A549 (cell line): Measurements from ENCODE around the gene MOV10. TPM values are rescaled to one million over a fixed set of nuclear protein-coding genes. Genes with fewer than 3 reads are reported as not detected.
"Not testable (repeated sequence)": the region's sequence is repeated elsewhere in the genome, so short reads cannot be mapped to it uniquely, and the experiment has no call there.

Experiments used
- ATAC-seq, 2 experiments: fragments of 200-7000 bp in 1 of 2; fragments of >200 bp in 1 of 2; cut with Nextera tagmentation in 1 of 2; cut with Tn5 transposase in 1 of 2; 3 replicates each; pipeline versions ENCODE4 v1.8.0 to v1.9.1; 2018 to 2020; ENCODE audit warnings: mild to moderate bottlenecking in 1 of 2, moderate library complexity in 1 of 2
- CTCF ChIA-PET: fragments of 300-600 bp; sonication (Branson Sonifier 250); formaldehyde crosslinking; extraction: SDS; loops from one replicate; lab custom pipeline; 2021; ENCODE audit warnings: antibody characterized with exemption, inconsistent platforms; lab: Yijun Ruan, JAX
- POLR2A ChIA-PET: fragments of 350-600 bp; formaldehyde crosslinking; extraction: SDS; loops from one replicate; lab custom pipeline; 2021; ENCODE audit warnings: antibody characterized with exemption, inconsistent platforms; lab: Yijun Ruan, JAX
- DNase-seq, 2 experiments: peaks; one replicate each; pipeline versions ENCODE4 v3.0.0 to v3.0.0-alpha.2; 2011 to 2016; ENCODE audit warnings: low read depth in 1 of 2, low spot score in 1 of 2
- FAIRE-seq: peaks from 2 replicates; lab custom pipeline; 2011; peaks lifted over from hg19 to GRCh38; lab: Jason Lieb, UNC
- H3K27ac ChIP-seq, 2 experiments: fragments of >200 bp; sonication (Bioruptor Twin); formaldehyde crosslinking; 3 replicates each; pipeline ENCODE4 v1.5.1; 2016 to 2017
- H3K4me1 ChIP-seq: fragments of >200 bp; sonication (Bioruptor Twin); formaldehyde crosslinking; 3 replicates; pipeline ENCODE4 v1.6.1; 2016
- H3K4me2 ChIP-seq: fragments of >200 bp; sonication (Bioruptor Twin); formaldehyde crosslinking; 3 replicates; pipeline ENCODE4 v1.6.1; 2016
- H3K4me3 ChIP-seq: fragments of >200 bp; sonication (Bioruptor Twin); formaldehyde crosslinking; 3 replicates; pipeline ENCODE4 v1.5.1; 2016
- H3K9me3 ChIP-seq: fragments of >200 bp; sonication (Bioruptor Twin); formaldehyde crosslinking; 3 replicates; pipeline ENCODE4 v1.6.1; 2016
- BHLHE40 ChIP-seq: IDR thresholded peaks from 2 replicates; pipeline ENCODE4 v1.6.1; 2012; ENCODE audit warnings: low read depth, low read length, inconsistent platforms
- CHD4 ChIP-seq: fragments of 200-600 bp; sonication (generic); IDR thresholded peaks from 2 replicates; pipeline ENCODE4 v1.6.1; 2016; ENCODE audit warnings: antibody characterized with exemption, mild to moderate bottlenecking, borderline replicate concordance
- EP300 ChIP-seq, 2 experiments: fragments of >200 bp; sonication (Bioruptor Twin); formaldehyde crosslinking; IDR thresholded peaks; 2 replicates in 1 of 2; 3 replicates in 1 of 2; pipeline ENCODE4 v1.6.1; 2016 to 2017
- FOSL2 ChIP-seq, 2 experiments: fragments of 450-650 bp in 1 of 2; fragments of >200 bp in 1 of 2; sonication (Bioruptor Twin) in 1 of 2; formaldehyde crosslinking; IDR thresholded peaks; 2 replicates each; pipeline versions ENCODE4 v1.5.0 to v1.6.1; 2016 to 2020; ENCODE audit warnings: mild to moderate bottlenecking in 1 of 2, moderate library complexity in 1 of 2
- FOXS1 ChIP-seq: fragments of 250-450 bp; sonication (Bioruptor Pico); IDR thresholded peaks from 2 replicates; pipeline ENCODE4 v1.5.0; 2020; ENCODE audit warnings: mild to moderate bottlenecking, moderate library complexity
- JUN ChIP-seq, 2 experiments: fragments of >200 bp; sonication (Bioruptor Twin); formaldehyde crosslinking; IDR thresholded peaks; 2 replicates in 1 of 2; 3 replicates in 1 of 2; pipeline ENCODE4 v1.6.1; 2016 to 2017
- KDM5A ChIP-seq: fragments of 200-600 bp; sonication (generic); IDR thresholded peaks from 2 replicates; pipeline ENCODE4 v1.6.1; 2016; ENCODE audit warnings: antibody characterized with exemption, mild to moderate bottlenecking
- NR3C1 ChIP-seq: fragments of >200 bp; sonication (Bioruptor Twin); formaldehyde crosslinking; IDR thresholded peaks from 3 replicates; pipeline ENCODE4 v1.6.1; 2017
- PHF8 ChIP-seq: fragments of 200-600 bp; sonication (generic); IDR thresholded peaks from 2 replicates; pipeline ENCODE4 v1.6.1; 2016; ENCODE audit warnings: low read depth, mild to moderate bottlenecking, antibody characterized with exemption, moderate library complexity, borderline replicate concordance
- POLR2AphosphoS2 ChIP-seq: conservative IDR thresholded peaks from 2 replicates; pipeline ENCODE4 v1.6.1; 2012; ENCODE audit warnings: low read length, improper control_type of control experiment, inconsistent platforms
- RNF2 ChIP-seq: fragments of 200-600 bp; sonication (generic); IDR thresholded peaks from 2 replicates; pipeline ENCODE4 v1.6.1; 2016; ENCODE audit warnings: low read depth, mild to moderate bottlenecking, antibody characterized with exemption, moderate library complexity, borderline replicate concordance
- TFCP2L1 ChIP-seq: fragments of 250-450 bp; sonication (Bioruptor Pico); IDR thresholded peaks from 2 replicates; pipeline ENCODE4 v1.5.0; 2021; ENCODE audit warnings: mild to moderate bottlenecking
- TP53 ChIP-seq: fragments of 250-450 bp; sonication (Bioruptor Pico); IDR thresholded peaks from 2 replicates; pipeline ENCODE4 v1.5.0; 2021; ENCODE audit warnings: mild to moderate bottlenecking, moderate library complexity
- ZC3H11A ChIP-seq: fragments of 450-650 bp; IDR thresholded peaks from 2 replicates; pipeline ENCODE4 v1.6.1; 2014; ENCODE audit warnings: antibody characterized with exemption, mild to moderate bottlenecking
- ZFP36 ChIP-seq: fragments of 450-650 bp; IDR thresholded peaks from 2 replicates; pipeline ENCODE4 v1.6.1; 2014; ENCODE audit warnings: borderline replicate concordance; ENCODE audit not compliant: partially characterized antibody
- ZSCAN20 ChIP-seq: fragments of 250-450 bp; sonication (Bioruptor Pico); IDR thresholded peaks from 2 replicates; pipeline ENCODE4 v1.8.0; 2022; ENCODE audit warnings: mild to moderate bottlenecking, moderate library complexity
- WGBS: methylation state at CpG from one replicate; pipeline ENCODE4 v1.1.6; 2017; ENCODE audit errors: missing lambda C conversion rate; 5-methylcytosine and 5-hydroxymethylcytosine counted together
- polyA plus RNA-seq, 4 experiments: library from polyadenylated mRNA; depleted of rRNA in 3 of 4; stranded (reverse); fragments of >200 nt; fragmentation: RNase III in 1 of 4; extraction: RNeasy Plus Mini Kit Qiagen cat#74134 plus additional on column Dnase treatment in 1 of 4; gene quantifications; 2 replicates in 3 of 4; 3 replicates in 1 of 4; pipeline ENCODE4 v1.2.3, GENCODE V29; 2011 to 2017
- TF ChIP-seq, protein P1 (sequence below): IDR thresholded peaks from 2 replicates; pipeline ENCODE4 v1.6.1; 2012
- TF ChIP-seq, protein P2 (sequence below): fragments of >200 bp; sonication (Bioruptor Twin); formaldehyde crosslinking; IDR thresholded peaks from 3 replicates; pipeline ENCODE4 v1.5.1; 2016

Gene MOV10
- polyA plus RNA-seq, 2 of the 4 experiments (the other 2 are of a cell fraction): 27.3 to 37.3 TPM

DNA sequence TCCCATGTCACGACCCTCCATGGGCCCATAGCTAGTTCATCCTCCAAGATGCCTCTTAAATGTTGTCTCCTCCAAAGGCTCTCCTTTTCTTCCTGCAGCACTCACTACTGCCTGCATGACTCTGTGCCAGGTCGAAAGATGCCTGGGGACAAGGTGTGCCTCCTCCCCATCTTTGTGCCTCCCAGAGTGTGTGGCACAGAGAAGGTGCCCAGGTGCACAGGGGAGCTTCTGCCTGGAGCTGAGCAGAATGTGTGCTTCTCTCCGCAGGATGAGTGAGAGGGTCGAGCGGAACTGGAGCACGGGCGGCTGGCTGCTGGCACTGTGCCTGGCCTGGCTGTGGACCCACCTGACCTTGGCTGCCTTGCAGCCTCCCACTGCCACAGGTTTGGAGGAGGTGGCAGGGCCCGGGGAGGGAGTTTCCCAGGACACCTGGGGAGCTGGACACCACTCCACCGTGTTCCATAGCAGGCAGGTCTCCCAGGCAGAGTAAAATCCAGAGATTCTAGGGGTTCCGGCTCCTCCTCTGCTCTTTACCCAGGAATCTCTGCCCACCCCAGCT lies 47.6 kb downstream of the MOV10 start:
- Histone ChIP-seq H3K4me1 (no peaks in the 10 kb centered on the region), H3K4me2 (no peak overlapping the region), H3K4me3 (no peak overlapping the region), H3K27ac (no peak overlapping the region), H3K9me3 (no peaks in the 10 kb centered on the region)
- 62% methylated on average over 10 of the region's 10 CpGs for WGBS
- ATAC-seq (no peak), FAIRE-seq (no peak), DNase-seq (no peak)
- TF ChIP-seq FOXS1 (CRISPR knock-in tag) (no peak), RNF2 (no peak)
- ChIA-PET POLR2A (no interaction called here), CTCF (interaction anchor here (0.6 to 18.0 kb wide), 7 partner anchors 8 to 321 kb away, joined by 3 to 576 read pairs (median 4); no protein-coding TSS in a partner anchor)

DNA sequence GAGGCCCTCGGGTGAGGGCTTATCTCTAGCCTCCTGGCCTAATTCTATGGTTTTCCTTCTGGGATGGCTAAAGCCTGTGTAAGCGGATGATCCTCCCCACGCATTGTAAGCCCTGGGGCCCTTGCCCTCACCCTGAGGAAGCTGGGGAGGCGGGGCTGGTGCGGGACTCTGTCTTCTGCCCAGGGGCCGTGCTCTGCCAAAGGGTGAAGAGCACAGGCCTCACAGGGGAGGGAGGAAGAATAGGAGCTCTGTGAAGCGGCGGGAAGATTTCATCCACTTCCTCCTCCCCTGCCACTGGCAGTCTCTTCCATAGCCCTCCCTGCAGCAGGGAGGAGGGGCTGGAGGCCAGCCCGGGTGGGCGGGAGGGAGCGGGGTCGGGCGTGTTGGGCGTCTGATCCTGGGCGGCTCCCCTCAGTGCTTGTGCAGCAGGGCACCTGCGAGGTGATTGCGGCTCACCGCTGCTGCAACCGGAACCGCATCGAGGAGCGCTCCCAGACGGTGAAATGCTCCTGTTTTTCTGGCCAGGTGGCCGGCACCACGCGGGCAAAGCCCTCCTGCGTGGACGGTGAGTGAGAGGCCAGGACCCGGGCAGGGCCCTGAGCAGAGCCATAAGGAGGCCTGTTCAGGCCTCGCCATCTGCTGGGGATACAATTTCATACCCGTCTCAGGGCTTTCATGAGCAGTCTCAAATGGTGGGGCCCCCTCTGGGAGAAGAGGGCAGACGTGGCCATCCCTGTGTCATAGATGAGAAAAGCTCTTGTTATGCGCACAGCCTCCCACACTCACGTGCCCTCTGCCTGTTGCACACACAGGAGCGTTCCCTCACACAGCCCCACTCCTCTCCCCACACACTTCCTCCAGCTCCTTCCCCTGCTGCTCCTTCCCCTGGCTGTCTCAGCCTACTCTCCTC lies 48.4 kb downstream of the MOV10 start:
- ChIA-PET CTCF (interaction anchor here (0.6 to 18.0 kb wide), 5 partner anchors 8 to 158 kb away, joined by 3 to 576 read pairs (median 4); no protein-coding TSS in a partner anchor), POLR2A (no interaction called here)
- FAIRE-seq: no peak
- no peaks in the 10 kb centered on the region for H3K9me3 ChIP-seq
- TF ChIP-seq POLR2AphosphoS2: no peak
- no peak for TF ChIP-seq PHF8
- no peak for TF ChIP-seq TP53 (CRISPR knock-in tag)
- TF ChIP-seq, protein P1, sequence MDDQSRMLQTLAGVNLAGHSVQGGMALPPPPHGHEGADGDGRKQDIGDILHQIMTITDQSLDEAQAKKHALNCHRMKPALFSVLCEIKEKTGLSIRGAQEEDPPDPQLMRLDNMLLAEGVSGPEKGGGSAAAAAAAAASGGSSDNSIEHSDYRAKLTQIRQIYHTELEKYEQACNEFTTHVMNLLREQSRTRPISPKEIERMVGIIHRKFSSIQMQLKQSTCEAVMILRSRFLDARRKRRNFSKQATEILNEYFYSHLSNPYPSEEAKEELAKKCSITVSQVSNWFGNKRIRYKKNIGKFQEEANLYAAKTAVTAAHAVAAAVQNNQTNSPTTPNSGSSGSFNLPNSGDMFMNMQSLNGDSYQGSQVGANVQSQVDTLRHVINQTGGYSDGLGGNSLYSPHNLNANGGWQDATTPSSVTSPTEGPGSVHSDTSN: no peak
- no peak for TF ChIP-seq TFCP2L1 (CRISPR knock-in tag)
- TF ChIP-seq EP300 (IDR thresholded peaks at IDR 0.05): no peak
- TF ChIP-seq, all 56 proteins: peak for 0
- Histone ChIP-seq H3K4me1 (no peaks in the 10 kb centered on the region), H3K4me3 (no peak overlapping the region), H3K27ac (no peak overlapping the region), H3K4me2 (no peak overlapping the region)
- ATAC-seq (no peak), DNase-seq (no peak)
- WGBS: 87% methylated on average over 20 of the region's 35 CpGs

DNA sequence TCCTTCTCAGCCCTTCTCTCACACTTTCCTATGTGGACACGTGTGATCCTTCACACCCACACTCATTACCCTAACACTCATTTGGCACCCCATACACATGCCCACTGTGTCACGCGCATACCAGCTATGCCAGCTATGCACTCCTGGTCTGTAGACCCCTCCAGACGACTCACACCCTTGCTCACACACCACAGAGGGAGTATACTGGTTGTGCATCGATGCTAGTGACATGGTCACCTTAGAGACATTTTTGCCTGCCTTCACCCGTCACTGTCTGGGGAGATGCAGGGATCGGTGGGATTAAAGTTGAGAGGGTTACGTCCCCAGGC lies 49.0 kb downstream of the MOV10 start:
- 73% methylated on average over 6 of the region's 8 CpGs for WGBS
- H3K4me2 ChIP-seq: no peak overlapping the region
- H3K9me3 ChIP-seq: no peaks in the 10 kb centered on the region
- FAIRE-seq (no peak), DNase-seq (no peak), ATAC-seq (no peak)
- no peaks in the 10 kb centered on the region for H3K4me1 ChIP-seq
- H3K4me3 ChIP-seq: no peak overlapping the region
- no peak overlapping the region for H3K27ac ChIP-seq
- POLR2A ChIA-PET: no interaction called here
- TF ChIP-seq EP300 (IDR thresholded peaks at IDR 0.05): no peak
- TF ChIP-seq, protein P2, sequence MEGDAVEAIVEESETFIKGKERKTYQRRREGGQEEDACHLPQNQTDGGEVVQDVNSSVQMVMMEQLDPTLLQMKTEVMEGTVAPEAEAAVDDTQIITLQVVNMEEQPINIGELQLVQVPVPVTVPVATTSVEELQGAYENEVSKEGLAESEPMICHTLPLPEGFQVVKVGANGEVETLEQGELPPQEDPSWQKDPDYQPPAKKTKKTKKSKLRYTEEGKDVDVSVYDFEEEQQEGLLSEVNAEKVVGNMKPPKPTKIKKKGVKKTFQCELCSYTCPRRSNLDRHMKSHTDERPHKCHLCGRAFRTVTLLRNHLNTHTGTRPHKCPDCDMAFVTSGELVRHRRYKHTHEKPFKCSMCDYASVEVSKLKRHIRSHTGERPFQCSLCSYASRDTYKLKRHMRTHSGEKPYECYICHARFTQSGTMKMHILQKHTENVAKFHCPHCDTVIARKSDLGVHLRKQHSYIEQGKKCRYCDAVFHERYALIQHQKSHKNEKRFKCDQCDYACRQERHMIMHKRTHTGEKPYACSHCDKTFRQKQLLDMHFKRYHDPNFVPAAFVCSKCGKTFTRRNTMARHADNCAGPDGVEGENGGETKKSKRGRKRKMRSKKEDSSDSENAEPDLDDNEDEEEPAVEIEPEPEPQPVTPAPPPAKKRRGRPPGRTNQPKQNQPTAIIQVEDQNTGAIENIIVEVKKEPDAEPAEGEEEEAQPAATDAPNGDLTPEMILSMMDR: no peak
- TF ChIP-seq ZC3H11A: no peak
- TF ChIP-seq CHD4: no peak
- TF ChIP-seq JUN (IDR thresholded peaks at IDR 0.05): no peak
- no peak for TF ChIP-seq ZSCAN20 (CRISPR knock-in tag)
- TF ChIP-seq KDM5A: no peak
- TF ChIP-seq ZFP36: no peak
- TF ChIP-seq BHLHE40: no peak
- no peak for TF ChIP-seq FOSL2 (IDR thresholded peaks at IDR 0.05)
- TF ChIP-seq FOSL2 (CRISPR knock-in tag; IDR thresholded peaks at IDR 0.05): no peak
- no peak for TF ChIP-seq NR3C1
- CTCF ChIA-PET: interaction anchor here (18.0 kb wide), 1 partner anchor 80 kb away, joined by 576 read pairs; no protein-coding TSS in a partner anchor

DNA sequence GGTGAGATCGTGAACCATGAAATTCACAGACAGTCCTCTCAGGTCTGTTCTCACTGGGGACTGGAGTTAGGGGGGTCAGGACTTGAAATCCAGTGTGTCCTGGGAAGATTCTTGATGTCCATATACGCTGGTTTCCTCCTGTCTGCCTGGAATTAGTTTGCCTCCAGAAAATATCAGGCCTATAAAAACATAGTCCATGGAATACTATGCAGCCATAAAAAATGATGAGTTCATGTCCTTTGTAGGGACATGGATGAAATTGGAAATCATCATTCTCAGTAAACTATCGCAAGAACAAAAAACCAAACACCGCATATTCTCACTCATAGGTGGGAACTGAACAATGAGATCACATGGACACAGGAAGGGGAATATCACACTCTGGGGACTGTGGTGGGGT lies 49.8 kb downstream of the MOV10 start:
- DNase-seq, ATAC-seq, H3K4me1 ChIP-seq, H3K4me3 ChIP-seq, POLR2A ChIA-PET, H3K27ac ChIP-seq, FAIRE-seq, H3K4me2 ChIP-seq, H3K9me3 ChIP-seq: not testable (repeated sequence)
- 54% methylated on average over 3 of the region's 4 CpGs for WGBS
- CTCF ChIA-PET: interaction anchor here (18.0 kb wide), 1 partner anchor 79 kb away, joined by 576 read pairs; no protein-coding TSS in a partner anchor
